OCI-LY1 (cell line): ENCODE data around the gene PARVA.

Source experiments
- CTCF ChIP-seq: fragments of 200-600 bp; sonication (generic), shearing (Covaris generic); IDR thresholded peaks from 2 replicates; pipeline ENCODE4 v1.5.1; 2017; ENCODE audit warnings: mild to moderate bottlenecking, antibody characterized with exemption, low read length, moderate library complexity, mixed read lengths
- EZH2 ChIP-seq: fragments of 200-600 bp; sonication (generic), shearing (Covaris generic); IDR thresholded peaks from 2 replicates; pipeline ENCODE4 v1.8.0; 2017; ENCODE audit warnings: borderline replicate concordance, mixed run types, mild to moderate bottlenecking, antibody characterized with exemption, low read length, moderate library complexity, mixed read lengths

GRCh38 chr11:12439615-12440014, 62.2 kb downstream of the PARVA start:
- no peak for TF ChIP-seq CTCF
- TF ChIP-seq EZH2, result no peak
